Dermis blood vessel endothelial cell (primary cell): ENCODE results near the gene TMEM151B. TPM values are rescaled to one million over a fixed set of nuclear protein-coding genes. Genes with fewer than 3 reads are reported as not detected.
"Not testable (repeated sequence)": the region's sequence is repeated elsewhere in the genome, so short reads cannot be mapped to it uniquely, and the experiment has no call there.

Source experiments
- DNase-seq: peaks from one replicate; pipeline ENCODE4 v3.0.0; 2010
- total RNA-seq: library from RNA; depleted of rRNA; stranded (reverse); fragments of >200 nt; gene quantifications from 2 replicates; pipeline ENCODE4 v1.2.3, GENCODE V29; 2014

Gene TMEM151B
- not detected in 2 replicates for total RNA-seq

DNA sequence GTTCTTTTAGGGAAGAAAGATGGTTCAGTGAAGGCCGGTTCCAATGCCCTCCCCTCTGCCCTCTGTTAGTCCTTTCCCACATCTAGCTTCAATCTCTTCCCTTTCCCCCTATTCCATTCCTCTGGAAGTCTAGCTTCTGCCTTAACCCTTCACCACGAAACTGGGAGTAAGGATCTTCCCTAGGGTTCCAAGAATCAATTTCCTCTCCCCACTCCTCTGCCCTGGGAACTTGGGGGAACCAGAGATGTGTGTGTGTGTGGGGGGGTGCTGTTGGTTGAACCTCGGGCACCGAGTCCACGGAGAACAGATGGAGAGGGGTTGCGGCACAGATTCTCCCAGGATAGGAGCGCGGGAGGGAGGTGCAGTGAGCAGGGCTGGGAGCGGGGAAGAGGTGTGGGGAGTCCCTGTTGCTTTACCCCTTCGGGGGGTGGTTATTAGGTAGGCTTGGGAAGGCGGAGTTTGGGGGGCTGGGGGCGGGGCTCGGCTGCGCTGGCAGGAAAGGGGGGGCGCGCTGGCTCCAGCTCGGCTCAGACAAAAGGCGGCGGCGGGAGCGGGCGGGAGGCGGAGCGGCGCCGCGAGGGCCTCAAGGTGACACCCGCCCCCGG is at the start of gene TMEM151B:
Gene TMEM151B (plus strand): TSS at position 530 of the 605 bp plus-strand sequence. CDS start 293 bp downstream, outside the sequence.
- no peak for DNase-seq

DNA sequence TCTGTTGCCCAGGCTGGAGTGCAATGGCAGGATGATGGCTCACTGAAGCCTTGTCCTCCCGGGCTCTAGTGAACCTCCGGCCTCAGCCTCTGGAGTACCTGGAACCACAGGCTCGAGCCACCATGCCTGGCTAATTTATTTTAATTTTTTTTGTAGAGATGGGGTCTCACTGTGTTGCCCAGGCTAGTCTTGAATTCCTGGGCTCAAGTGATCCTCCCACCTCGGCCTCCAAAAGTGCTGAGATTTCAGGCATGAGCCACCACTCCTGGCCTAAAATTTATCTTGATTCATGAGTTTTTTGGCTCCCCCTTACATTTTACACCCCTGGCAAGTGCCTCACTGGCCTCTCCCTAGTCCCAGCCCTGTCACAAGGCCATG is 49.3 kb upstream of the TMEM151B start:
- no peak for DNase-seq

DNA sequence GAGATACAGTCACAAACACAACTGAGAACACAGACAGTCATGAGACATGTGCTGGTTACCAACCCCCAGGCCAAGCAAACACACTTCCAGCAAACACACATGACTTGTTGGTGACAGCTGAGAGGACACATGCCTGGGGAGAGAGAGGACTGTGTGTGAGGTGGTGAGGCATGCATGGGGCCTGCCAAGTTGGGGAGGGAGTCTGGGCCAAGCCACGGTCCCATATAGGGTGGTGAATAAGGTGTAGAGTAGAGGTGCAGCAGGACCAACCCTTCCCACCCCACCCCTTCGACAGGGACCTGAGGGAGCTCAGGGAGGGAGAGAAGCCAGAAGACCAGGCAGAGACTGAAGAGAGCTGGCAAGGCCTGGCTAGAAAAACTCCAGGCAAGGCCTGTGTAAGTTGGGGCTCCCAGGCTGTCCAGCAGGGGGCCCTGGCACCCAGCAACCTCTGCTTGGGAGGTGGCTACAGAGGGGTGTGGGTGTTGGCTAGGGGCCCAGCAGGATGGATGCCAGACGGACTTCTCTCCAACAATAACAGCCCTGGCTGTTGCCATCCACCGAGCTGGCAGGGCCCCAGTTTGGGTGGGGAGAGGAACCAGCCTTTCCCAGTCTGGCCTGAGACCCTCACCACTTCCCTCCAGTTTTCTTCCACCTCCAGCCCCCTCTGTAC is 48.8 kb upstream of the TMEM151B start:
- peak; percentile 95 for DNase-seq

DNA sequence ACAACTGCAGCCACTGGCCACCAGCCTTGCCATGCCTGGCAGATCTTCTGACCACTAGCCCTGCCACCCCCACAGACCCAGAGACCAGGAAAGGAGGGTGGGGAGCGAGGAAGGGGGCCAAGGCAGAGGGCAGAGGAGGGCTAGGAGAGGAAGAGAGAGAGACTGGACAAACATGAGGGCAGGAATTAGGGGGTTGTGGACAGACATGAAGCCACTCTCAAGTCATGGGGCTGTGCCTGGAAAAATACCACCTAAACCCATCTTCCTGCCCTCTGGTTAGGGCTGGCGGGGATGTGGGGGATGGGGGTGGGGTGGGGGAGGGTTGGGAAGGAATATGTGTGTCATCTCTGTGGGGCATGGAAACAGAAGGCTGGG is 48.3 kb upstream of the TMEM151B start:
- no peak for DNase-seq

DNA sequence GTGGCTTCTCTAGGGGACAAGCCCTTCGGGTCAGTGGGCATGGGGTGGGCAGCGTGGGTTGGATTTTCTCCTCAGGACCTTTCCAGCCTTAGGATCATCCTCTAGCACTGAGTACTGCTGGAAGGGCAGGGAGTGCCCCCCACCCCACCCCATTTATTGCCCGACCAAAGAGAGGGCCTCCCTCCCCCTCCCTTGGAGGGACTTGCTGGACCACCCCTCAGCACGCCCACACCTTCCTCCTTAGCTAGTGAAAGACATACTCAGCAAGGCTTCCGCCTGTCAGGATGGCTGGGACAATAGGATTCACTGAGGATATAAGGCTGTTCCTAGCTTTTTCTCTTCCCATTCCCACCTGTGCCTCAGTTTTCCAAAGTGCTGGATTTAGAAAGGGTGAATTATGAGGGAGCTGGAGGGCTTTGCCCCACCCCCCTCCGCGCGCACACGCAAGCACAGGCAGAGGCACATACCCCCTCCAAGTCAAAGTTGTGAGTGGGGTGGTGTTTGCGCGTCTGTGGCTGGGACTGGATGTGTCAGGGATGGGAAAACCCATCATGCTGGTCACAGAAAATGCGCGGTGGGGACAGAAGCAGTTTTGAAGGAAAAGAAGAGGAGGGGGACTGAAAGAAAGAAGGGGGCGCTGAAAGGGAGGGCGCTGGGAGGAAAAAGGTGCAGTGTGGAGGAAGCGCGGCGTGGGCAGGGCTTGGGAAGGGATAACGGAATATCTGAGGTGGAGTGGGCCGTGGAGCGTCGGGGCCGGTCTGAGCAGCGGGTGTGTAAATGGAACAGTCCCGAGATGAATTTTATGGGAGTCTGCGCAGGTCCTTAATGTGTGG is 47.5 kb upstream of the TMEM151B start:
- DNase-seq: peak; percentile 50

DNA sequence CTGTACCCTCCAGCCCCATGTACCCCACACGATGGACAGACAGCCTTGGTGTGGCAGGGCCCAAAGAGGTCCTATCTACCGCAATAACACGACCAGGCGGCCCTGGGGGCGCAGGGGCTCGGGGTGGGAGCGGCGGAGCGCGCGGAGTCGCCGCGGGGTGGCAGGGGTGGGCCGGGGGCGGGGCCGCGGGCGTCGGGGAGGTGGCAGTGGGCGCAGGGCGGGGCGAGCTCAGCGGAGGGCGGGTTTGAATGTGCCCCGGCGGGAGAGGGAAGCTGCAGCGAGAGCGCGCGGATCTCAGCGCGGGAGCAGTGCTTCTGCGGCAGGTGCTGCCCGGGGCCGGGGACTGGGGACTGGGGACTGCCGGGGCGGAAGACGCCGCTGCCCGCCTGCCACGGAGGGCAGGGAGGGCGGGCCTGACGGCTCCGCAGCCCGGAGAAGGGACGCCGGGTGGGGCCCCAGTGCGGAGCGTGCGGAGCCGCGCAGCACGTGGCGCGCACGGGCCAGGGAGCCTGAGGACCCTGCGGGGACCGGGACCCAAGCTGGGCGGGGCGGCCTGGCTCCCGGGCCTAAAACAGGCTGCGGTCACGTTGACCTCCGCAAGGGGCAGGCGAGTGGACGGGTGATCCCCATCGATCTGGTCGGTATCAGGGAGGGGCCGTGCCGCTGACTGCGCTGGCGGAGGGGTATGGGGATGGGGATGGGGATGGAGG is 46.8 kb upstream of the TMEM151B start, which contains the start of gene SLC29A1:
Gene SLC29A1 (plus strand): TSS at position 277 of the 710 bp plus-strand sequence. CDS start 3,719 bp downstream, outside the sequence.
- peak; percentile 76 for DNase-seq

DNA sequence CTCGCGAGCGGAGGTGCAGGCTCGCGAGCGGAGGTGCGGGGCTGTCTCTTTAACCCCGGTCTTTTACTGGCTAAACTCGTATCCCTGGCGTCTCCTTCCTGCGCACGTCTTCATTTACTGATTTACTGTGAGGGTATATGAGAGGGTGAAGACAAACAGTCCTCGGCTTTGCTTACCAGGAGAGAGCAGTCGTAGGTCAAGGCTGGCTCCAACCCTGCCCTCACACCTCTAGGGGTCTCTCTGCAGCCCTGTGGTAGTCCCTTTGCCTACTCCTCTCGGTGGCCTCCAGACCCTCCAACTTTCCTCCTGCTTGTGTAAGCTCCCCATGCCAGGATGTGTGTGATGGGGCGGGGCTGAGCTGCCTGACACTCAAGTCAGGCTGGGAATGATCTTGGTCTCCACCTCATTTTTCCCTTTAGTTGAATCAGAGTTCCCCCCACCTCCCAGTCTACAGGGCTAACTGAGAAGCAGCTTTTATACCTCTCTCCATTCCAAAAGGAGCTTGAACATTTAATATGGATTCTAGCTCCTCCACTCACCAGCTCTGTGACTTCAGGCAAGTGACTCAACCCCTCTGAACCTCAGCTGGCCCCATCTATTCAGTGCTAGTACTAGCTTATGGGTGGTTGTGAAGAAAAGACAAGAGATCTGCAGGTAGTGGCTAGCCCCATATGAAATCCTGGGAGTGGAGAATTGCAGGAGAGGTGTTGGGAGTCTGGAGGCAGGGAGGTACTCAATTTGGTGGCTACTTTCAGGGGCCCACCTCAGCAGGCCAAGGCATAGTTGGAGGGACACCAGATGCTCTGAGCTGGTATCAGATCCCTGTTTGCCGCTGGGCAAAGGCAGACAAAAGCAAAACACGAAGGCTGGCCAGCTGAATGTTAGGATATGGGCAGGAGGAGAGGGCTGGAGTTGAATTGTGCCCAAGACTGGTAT is 46.0 kb upstream of the TMEM151B start:
- DNase-seq: peak; percentile 56

DNA sequence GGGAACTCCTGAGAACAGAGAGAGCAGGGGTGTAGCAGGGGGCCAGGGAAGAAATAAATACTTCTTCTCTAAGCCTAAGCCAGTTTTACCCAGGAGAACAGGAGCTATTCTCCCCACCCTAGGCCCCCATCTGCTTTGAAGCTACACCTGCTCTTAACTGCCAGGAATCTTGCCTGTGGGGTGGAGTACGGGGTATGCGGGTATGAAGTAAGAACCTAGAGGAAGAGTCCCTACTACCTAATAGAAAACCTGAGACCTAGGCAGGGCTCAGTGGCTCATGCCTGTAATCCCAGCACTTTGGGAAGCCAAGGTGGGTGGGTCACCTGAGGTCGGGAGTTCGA is 45.3 kb upstream of the TMEM151B start:
- no peak for DNase-seq

DNA sequence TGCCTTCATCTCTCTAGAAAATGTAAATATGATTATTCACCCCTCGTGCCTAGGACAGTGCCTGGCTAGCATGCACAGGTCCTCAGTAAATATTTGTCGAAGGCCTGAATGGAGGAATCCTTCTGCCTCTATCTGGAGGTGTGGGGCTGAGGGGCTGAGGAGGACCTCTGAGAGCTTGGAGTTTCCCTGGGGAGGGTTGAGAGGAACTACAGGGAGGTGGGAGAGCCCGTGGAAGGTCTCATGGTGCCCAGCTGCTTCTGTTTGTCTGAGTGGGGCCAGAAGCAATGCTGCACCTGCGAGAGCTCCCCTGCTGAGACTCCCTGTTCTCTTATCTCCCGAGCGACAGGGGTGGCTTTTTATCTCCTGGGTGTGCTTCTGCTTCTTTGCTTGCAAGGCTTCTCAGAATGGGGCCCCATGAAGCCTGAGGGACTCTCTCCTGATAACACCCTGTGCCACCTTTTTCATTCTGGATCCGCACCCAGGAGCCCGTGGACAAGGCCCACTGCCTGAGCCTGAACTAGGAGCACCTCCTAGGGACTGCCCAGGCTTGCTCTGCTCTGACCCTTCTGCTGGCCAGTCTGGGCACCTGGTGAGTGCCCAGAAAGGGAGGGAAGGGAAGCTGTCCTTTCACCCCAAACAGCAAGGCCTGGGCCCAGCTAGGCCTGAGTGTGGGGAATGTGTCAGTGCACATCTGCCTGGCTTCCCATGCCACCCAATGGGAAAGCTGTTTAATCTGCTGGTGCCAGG is 44.5 kb upstream of the TMEM151B start:
- no peak for DNase-seq

DNA sequence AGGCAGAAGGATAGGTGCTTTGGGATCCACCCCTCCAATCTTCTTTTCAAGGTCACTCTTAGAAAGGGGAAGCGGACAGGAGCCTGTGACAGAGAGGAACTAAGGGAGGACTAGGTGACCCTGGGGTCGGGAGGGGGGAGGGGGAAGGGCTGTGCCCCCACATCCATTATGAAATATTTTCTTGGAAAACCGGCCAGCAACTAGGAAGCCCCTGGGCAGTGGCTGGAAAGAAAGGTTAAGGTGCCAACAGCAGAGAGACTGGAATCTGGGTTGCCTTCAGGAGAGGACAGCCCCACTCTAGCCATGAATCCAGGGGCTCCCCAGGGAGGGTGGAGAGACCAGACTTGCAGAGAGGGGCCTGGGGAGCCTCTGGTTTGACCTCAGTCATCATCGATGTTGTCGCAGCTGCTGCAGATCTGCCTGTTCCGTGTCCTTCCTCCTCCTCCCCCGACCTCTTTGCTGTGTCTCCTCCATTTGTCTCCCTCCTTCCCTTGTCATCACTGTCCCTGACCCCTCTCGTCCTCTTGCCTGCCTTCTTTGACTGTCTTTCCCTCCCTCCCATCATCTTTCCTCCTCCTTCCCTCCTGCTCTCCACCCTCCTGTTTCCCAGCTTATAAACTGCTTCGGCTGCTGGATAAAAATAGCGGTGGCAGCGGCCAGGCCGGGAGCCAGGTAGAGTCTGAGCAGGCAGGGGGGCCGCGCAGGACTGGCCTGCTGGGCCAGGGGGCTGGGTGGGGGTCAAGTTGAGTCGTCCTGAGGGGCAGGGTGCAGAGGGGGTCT is 43.7 kb upstream of the TMEM151B start:
- no peak for DNase-seq

DNA sequence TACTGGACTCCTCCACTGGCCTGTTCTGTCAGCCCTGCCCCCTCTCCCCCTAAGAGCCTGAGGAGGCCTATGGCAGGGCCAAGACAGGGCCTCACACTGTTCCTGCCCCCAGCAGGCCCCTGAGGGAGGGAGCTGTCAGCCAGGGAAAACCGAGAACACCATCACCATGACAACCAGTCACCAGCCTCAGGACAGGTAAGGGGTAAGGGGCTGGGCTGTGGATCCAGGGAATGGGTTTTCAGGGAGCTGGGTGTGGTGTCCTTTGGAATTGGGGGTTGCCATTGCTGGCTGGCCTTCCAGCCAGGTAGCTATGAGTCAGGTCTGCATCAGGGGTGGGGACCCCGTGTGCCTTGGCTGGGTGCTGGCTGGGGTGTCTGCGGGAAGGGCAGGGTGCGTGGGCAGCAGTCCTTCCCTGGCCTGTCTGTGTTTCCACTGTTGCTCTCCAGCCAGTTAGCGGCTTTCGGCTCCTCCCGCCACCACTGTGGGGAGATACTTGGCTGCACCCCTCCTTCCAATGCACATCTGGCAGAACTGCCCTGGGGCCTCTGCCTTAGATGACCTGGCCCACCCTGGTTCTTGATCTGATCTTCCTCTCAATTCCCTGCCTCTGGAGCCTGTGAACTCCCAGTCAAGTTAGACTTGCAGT is 43.0 kb upstream of the TMEM151B start:
- no peak for DNase-seq

DNA sequence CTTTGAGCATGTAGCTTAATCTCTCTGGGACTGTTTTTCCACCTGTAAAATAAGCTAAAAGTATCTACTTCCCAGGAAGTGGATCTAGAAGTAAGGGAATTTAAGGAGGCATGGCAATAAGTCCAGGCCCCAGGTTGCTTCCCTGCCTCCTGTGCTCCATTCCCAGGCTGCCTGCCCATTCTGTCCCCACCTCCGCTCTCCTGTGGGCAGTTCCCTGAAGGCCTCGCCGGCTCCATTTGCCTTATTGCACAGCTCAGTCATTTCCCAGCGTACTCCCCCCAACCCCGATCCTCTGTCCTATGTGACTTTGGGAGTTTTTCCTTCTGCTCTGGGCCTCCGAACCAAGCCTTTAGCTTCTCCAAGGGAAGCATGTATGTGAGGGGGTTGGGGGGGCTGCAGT is 42.2 kb upstream of the TMEM151B start:
- no peak for DNase-seq

DNA sequence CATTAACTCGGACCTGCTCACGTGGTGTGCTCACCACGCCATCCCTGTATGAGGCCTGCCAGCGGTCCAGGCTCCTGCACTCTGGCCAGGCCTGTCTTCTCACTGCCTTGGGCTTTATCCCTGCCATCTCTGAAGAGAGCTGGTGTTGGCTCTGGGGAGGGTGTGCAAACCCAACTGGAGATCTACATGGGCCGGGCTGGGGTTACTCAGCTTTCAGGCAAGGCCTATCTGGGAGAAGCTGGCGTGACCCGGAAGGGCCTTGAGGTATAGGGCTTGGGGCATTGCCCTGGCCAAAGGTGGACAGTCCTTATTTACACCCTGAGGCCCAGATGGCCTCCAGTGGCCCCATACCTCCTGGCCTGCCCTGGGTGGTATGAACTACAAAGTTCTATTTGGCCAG is 41.8 kb upstream of the TMEM151B start:
- DNase-seq: no peak

DNA sequence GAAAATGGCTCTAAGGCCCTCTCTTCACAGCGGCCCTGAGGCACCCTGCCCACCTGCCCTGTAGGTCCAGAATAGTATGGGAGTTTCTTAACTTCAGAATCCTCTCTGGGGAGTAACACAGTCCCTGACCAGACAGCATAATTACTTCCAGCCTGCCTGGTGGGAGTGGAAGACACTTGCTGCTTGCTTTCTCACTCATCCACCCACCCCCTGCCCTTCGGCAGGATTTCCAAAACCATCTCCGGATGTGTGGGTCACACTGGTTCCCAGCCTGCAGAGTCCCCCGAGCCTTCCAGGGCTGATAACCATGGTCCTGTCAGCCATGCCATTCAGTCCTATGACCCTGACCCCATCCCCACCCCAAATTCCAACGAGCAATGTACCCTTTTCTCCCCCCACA is 41.4 kb upstream of the TMEM151B start:
- DNase-seq: no peak

DNA sequence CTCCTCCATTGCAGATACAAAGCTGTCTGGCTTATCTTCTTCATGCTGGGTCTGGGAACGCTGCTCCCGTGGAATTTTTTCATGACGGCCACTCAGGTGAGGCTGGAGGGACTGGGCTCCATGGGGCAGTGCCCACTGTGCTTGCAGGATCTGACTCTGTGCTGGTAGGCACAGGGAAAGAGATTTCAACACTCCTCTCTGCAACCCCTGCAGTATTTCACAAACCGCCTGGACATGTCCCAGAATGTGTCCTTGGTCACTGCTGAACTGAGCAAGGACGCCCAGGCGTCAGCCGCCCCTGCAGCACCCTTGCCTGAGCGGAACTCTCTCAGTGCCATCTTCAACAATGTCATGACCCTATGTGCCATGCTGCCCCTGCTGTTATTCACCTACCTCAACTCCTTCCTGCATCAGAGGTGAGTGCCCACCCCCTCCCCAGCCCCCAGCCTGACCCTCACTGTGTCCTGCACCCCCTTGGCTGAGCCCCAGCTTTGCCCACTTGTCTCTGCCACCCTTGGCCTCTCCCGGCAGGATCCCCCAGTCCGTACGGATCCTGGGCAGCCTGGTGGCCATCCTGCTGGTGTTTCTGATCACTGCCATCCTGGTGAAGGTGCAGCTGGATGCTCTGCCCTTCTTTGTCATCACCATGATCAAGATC is 40.7 kb upstream of the TMEM151B start:
- DNase-seq: no peak

DNA sequence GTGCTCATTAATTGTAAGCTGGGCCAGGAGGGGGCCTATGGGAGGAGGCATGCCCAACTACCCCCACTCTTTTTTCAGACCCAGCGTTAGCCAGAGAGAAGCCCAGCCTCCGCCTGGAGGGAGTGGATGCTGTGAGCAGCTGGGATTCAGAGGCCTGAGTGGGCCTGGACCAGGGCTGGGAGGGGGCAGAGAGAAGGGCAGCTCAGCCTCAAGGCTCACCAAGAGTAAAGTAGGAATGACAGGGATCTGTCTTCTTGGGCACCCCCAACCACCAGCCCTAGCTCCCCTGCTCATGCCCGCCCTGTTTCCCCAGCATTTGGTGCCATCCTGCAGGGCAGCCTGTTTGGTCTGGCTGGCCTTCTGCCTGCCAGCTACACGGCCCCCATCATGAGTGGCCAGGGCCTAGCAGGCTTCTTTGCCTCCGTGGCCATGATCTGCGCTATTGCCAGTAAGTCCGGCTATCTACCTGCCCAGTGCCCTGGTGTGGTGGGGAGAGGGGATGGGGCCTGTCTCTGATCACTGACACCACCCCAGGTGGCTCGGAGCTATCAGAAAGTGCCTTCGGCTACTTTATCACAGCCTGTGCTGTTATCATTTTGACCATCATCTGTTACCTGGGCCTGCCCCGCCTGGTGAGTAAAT is 40.1 kb upstream of the TMEM151B start:
- no peak for DNase-seq

DNA sequence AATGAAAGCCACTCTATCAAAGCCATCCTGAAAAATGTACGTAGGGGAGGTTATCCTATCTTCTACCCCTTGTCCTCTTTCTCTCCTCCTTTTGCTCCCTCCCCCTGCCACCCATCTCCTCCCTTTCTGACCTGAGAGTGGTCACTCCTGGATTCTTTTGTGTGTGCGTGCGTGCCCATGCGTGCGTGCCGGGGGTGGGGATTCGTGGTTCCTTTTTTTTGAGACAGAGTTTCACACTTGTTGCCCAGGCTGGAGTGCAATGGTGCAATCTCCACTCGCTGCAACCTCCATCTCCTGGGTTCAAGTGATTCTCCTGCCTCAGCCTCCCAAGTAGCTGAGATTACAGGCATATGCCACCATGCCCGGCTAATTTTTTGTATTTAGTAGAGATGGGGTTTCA is 38.8 kb upstream of the TMEM151B start:
- DNase-seq: not testable (repeated sequence)

DNA sequence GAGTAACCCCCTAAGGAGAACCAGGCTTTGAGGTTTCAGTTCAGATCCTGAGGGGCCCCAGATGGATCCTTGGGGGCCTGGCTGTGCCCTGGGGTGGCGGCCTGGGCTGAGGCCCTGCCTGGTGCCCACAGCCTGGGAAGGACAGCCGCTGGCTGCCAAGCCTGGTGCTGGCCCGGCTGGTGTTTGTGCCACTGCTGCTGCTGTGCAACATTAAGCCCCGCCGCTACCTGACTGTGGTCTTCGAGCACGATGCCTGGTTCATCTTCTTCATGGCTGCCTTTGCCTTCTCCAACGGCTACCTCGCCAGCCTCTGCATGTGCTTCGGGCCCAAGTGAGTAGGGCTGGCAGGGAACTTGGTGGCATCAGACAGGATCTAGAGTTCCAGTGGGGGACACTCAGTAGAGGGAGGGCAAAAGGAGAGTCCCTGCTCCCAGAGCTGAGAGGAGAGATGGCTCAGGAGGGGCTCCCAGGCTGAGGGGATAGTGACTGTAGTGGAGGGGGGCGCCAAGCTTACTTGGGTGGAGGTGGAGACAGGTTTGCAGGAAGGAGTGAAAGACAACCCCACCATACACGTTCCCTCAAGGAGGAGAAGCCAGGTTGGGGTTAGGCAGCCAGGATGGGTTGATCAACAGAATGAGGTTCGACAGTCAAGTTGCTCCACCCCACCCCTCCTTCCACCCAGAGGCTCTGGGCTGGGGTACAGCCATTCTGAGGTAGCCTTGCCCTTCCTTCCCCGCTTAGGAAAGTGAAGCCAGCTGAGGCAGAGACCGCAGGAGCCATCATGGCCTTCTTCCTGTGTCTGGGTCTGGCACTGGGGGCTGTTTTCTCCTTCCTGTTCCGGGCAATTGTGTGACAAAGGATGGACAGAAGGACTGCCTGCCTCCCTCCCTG is 37.3 kb upstream of the TMEM151B start:
- DNase-seq: no peak
